ENCODE measurements around the gene UBE4B. TPM values are rescaled to one million over a fixed set of nuclear protein-coding genes. Genes with fewer than 3 reads are reported as not detected.

The UBE4B gene
- total and polyA plus RNA-seq, 2 of the 4 experiments (the other 2 are of a cell fraction): 26.5 to 39.3 TPM

DNA sequence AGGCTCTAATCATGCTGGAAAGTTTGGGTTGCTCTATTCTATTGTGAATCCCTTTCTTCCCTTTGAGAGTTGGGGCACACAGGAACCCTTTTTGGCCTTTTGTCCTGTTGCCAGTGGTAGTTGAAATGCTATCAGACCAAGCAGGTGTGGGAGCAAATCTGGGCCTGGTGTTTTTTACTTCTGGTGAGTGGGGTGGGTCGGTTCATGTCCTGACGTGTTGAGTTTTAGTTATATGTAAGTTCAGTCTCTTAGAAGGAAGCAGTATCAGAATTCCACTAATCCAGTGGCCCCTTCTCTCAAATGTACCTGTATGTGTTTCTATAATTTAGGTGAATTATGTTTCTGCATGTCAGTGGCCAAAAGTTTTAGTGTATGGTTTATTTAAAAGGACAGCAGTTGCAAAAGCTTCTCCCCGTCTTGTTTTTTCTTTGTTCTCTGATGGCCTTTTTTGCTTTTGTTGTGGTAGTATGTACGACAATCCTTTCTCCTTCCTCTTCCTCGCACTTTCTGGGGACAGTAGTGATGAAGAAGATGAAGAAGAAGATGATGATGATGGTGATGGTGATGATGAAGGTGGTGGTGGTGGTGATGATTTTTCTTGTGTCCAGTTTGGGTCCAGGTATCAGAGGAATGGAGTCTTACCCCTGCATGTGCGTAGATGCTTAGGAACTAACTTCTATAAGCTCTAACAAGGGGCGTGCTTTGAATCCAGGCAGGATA, 74.2 kb downstream of the UBE4B start:
- H4K91ac ChIP-seq (ENCODE audit: insufficient read depth, low read depth, low read length): no peak overlapping the region; the same call in 1 of the 2 replicates
- H2AK5ac ChIP-seq (ENCODE audit: low read depth, low read length): peak overlapping the region; percentile 92; the same call in 1 of the 2 replicates
- H2AFZ ChIP-seq (replicated peaks; ENCODE audit: low read length, poor library complexity): no peak overlapping the region
- 100% methylated on average over 1 of the region's 7 CpGs; no CpG with 5 or more reads in 1 of the 2 experiments for WGBS, 2 experiments (ENCODE audit: extremely low coverage in 2 of 2, insufficient read length in 1 of 2)
- peak overlapping the region; percentile 33 for H3K14ac ChIP-seq (replicated peaks; ENCODE audit: low read depth, low read length)
- H3K4ac ChIP-seq (ENCODE audit: low read depth, low read length): peak overlapping the region; percentile 55; the same call in 1 of the 2 replicates
- H4K5ac ChIP-seq (ENCODE audit: low read depth, low read length): no peak overlapping the region
- H3K9me3 ChIP-seq (ENCODE audit: control insufficient read depth, insufficient read depth, low read length): no peaks in the 10 kb centered on the region
- peak overlapping the region in 1 of 2 experiments; percentile 54; a peak in 1 of 4 replicates for H4K8ac ChIP-seq (ENCODE audit: low read depth in 2 of 2, low read length in 2 of 2)
- in situ Hi-C loops (cut with MboI; ENCODE audit: low sequenced_read_pairs): no loop called here
- no peak overlapping the region for H3K4me3 ChIP-seq (ENCODE audit: insufficient read depth, low read depth, low read length)
- H3K4me2 ChIP-seq (ENCODE audit: low read depth, low read length): no peak overlapping the region
- ChIA-PET POLR2A (ENCODE audit: unreplicated experiment) (no interaction called here), CTCF (no interaction called here)
- peak overlapping the region; percentile 30; the same call in 1 of the 2 replicates for H2BK120ac ChIP-seq (ENCODE audit: low read depth, low read length)
- peak overlapping the region; percentile 68; the same call in 1 of the 2 replicates for H2BK20ac ChIP-seq (ENCODE audit: low read depth, low read length)
- H3K36me3 ChIP-seq (ENCODE audit: control insufficient read depth, insufficient read depth, low read length): peaks cover 30% of the 10 kb centered on the region
- peaks cover 5% of the 10 kb centered on the region for H3K4me1 ChIP-seq (ENCODE audit: control insufficient read depth, insufficient read depth, low read length)
- BruUV-seq (replicated peaks): no TSS peak
- H3K27ac ChIP-seq (ENCODE audit: insufficient read depth, low read length): no peak overlapping the region
- H3K18ac ChIP-seq (ENCODE audit: low read depth, low read length): no peak overlapping the region
- intact Hi-C loops (cut with micrococcal nuclease): no loop called here
- no peak overlapping the region for H3K56ac ChIP-seq (ENCODE audit: extremely low read depth, insufficient read depth, low read length)
- H2AK9ac ChIP-seq (replicated peaks; ENCODE audit: low read depth, low read length, poor library complexity): no peak overlapping the region
- H3K23ac ChIP-seq (ENCODE audit: low read depth, low read length): peak overlapping the region; percentile 17
- ATAC-seq (ENCODE audit: low read depth) (no peak), DNase-seq (no peak)
- peaks cover 24% of the 10 kb centered on the region for H3K9me1 ChIP-seq (ENCODE audit: insufficient read depth, low read length)
- 0 out of 3 replicates have a peak overlapping the region, but pooled peaks have one; percentile 8 for H2BK15ac ChIP-seq (ENCODE audit: low read depth, low read length)
- H3K9ac ChIP-seq (ENCODE audit: low read depth, low read length): no peak overlapping the region
- no peak overlapping the region for H2BK5ac ChIP-seq (ENCODE audit: low read depth, low read length, poor library complexity, severe bottlenecking)
- TF ChIP-seq CTCF (conservative IDR thresholded peaks at IDR 0.05; ENCODE audit: low read depth, low read length): no peak
- no peak for TF ChIP-seq BHLHE40 (IDR thresholded peaks at IDR 0.05; ENCODE audit: low read depth, low read length)
- TF ChIP-seq MAFK (IDR thresholded peaks at IDR 0.05; ENCODE audit: low read depth, low read length): no peak
- no peak for TF ChIP-seq RCOR1 (IDR thresholded peaks at IDR 0.05; ENCODE audit: insufficient replicate concordance, low read length)
- no peak for TF ChIP-seq MXI1 (IDR thresholded peaks at IDR 0.05; ENCODE audit: borderline replicate concordance, low read depth, low read length)
- TF ChIP-seq, protein P1, sequence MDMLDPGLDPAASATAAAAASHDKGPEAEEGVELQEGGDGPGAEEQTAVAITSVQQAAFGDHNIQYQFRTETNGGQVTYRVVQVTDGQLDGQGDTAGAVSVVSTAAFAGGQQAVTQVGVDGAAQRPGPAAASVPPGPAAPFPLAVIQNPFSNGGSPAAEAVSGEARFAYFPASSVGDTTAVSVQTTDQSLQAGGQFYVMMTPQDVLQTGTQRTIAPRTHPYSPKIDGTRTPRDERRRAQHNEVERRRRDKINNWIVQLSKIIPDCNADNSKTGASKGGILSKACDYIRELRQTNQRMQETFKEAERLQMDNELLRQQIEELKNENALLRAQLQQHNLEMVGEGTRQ (IDR thresholded peaks at IDR 0.05; ENCODE audit: low read depth, low read length): no peak
- TF ChIP-seq POLR2A (IDR thresholded peaks at IDR 0.05; ENCODE audit: low read depth, low read length): no peak
- TF ChIP-seq MAZ (IDR thresholded peaks at IDR 0.05; ENCODE audit: borderline replicate concordance, low read depth, low read length): no peak
- no peak for TF ChIP-seq FOS (IDR thresholded peaks at IDR 0.05; ENCODE audit: low read depth, low read length)
- TF ChIP-seq RFX5 (IDR thresholded peaks at IDR 0.05; ENCODE audit: low read depth, low read length): no peak
- dilution Hi-C loops (cut with HindIII; ENCODE audit: low sequenced_read_pairs, unreplicated experiment): no loop called here
- H3K27me3 ChIP-seq (ENCODE audit: control insufficient read depth, insufficient read depth, low read length): no peaks in the 10 kb centered on the region
- H3K79me1 ChIP-seq (ENCODE audit: low read depth in 1 of 2, low read length in 2 of 2): peaks cover 18 to 36% of the 10 kb centered on the region in 2 experiments
- H4K20me1 ChIP-seq (ENCODE audit: insufficient read depth, low read length): peaks cover 21% of the 10 kb centered on the region
